NOMO-1 treated with DMSO at 0.1 percent for 48 hours (cell line): Measurements from ENCODE around the gene ADAMTS3.
"Not testable (repeated sequence)": the region's sequence is repeated elsewhere in the genome, so short reads cannot be mapped to it uniquely, and the experiment has no call there.

Source experiments
- DNase-seq: peaks from one replicate; lab custom pipeline; 2025; ENCODE audit not compliant: unreplicated experiment; lab: John Stamatoyannopoulos, UW

Gene ADAMTS3

DNA sequence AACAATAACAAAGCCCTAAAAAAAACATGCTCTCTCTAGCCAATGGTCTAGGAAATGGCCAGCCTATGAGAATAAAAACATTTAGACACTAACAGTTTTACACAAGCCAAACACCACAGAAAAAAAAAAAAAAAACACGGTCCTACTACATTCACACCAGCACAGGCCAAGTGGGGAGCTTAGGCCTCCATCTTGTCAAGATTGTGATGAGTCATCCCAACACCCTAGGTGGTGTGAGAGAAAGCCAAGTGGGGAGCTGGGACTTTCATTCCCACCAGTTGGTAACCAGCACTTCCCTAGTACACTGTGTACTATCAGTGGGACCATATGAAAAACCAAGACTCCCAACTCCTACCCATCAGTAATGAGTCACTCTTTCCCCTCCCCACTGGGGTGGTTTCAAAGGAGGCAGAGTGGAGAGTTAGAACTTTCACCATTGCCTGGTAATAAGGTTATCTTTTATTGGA is 95.6 kb downstream of the ADAMTS3 start:
- no peak for DNase-seq

DNA sequence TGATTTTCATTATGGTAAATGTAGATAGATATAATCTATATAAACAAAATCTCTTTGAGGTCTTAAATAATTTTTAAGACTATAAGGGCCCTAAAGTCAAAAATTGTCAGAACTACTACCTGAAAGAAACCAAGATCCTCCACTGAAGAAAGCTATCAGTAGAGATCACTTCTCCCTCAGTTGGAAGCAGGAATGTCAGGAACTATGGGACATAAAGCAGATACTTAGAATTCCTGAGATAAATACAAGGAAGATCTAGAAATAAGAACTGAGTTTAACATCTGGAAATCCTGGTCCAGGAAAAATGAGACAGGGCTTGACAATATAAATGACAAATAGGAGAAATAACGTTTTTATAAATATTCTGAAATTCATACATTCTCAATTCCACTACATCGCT is 97.2 kb downstream of the ADAMTS3 start:
- no peak for DNase-seq

DNA sequence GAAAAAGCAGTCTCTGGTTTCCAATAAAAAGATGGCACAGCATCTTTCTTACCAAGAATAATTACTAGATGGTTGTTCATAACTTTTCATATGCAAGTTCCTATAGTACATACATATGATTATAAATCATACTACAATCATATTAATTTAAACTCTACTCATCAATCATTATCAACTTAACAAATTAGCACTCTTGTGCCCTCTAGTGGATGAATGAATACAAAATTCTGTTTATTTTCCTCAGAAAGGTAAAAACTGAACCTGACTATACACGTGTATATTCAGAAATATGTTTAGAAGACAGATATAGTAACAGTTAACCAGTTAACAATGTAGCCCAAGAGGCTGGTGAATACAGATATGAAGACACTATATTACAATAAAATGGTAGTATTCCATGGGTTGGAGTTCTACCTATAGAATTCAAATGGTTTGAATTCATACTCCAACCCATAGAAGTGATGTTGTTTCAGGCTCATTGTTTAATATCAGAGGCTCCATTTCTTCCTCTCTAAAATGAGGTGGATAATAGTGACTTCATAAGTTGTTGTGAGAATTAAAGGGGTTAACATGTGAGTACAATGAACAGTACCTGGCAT is 100.0 kb downstream of the ADAMTS3 start:
- DNase-seq: no peak

DNA sequence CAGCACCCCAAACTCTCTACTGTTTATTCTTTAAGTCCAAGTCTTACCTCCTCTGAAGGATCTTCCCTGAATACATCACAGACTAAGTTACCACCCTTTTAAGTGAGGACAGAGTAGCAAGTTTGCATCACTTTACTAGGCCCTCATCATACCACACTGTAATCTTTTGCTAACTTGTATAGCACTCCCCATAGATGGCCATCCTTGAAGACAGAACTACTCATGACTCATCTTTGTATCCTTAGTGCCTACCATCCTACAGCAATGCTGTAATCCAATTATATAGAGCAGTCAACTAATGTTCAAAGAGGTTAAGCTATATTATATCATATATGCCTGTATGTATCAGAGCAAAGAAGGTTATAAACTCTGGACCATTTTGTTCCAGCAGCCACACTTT is 101.4 kb downstream of the ADAMTS3 start:
- DNase-seq: no peak

DNA sequence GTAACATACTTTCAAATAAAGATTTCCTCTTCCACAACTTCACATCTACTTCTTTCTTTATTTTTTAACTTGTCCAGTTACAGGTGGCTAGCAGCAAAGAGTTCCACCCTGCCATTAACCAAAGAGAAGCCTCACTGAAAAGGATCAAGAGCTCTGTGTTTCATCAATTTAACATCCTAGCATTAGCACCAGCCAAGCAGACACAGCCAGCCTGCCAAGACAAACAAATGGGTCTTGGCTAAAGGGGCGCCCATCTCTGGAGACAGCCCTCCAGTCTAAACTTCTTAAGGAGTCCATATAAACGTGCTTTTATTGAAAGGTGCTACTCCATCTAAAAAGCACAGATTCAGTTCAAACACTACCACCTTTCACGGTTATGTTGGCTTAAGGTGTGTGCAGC is 105.3 kb downstream of the ADAMTS3 start:
- DNase-seq: no peak

DNA sequence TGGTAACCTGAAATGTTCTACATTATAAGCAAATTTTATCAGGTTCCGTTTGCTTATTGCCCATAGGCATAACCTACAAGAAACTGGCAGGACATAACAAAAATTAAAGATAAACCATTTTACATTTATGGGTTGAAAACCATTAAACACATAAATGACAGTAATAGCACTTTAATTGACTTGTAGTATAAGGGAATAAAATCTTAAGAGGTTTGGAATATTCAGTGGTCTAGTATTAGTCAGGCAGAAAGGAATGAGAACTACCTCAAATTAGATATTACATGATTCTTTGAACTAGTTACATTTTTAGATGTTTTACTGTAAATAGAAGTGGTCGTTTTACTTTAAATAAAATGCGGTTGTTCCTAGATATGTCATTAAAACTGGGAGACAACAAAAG is 111.9 kb downstream of the ADAMTS3 start:
- DNase-seq: no peak

DNA sequence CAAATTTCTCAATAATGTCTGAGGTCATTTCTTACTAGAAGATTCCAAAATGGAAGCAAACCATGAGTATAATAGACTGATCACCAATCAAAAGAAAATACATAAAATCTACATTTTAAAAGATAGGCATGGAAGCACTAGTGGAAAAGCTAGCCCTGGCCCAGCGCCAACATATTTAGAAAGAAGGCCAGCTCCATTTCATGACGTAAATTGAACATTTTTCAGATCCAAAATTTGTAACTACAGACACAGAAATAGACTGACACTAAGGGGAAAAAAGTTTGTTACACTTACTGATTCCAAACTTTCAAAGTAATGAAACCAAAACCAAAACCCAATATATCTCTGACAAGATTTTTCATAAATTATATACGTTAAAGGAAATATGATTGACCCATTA is 117.7 kb downstream of the ADAMTS3 start:
- no peak for DNase-seq

DNA sequence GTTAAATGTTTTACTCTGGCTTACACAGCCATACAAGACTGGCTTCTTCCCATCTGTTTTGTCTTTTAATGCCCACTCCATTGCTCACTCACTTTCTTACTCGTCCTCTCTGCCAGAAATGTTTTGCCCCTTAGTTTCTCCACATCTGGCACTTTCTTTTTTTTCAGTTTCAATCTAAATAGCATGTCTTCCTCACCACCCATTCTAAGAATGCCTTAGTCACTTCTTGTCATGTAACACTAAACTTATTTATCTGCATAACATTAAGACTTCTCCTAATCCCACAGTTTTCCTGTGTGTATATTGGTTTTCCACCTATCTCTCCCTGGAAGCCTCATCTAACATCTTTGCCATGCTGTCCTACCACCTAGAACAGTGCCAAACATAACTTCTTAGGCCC is 119.3 kb downstream of the ADAMTS3 start:
- no peak for DNase-seq

DNA sequence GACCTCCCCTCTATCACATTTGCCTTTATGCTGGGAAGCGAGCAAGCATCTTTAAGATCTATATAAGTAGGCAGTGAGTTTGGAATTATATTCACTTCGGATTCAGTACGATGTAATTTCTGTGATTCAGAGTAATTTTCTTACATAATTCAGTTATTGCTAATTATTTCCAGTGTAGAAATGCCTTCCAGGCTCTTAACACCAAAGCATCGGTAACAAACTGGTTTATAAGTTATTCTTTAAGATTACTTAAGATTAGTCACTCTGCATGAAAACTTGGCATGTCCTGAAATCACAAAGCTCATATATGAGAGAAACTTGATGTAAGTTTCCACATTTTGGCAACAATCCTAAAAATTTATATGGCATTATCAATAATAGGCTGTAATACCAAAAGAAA is 120.8 kb downstream of the ADAMTS3 start:
- DNase-seq: no peak

DNA sequence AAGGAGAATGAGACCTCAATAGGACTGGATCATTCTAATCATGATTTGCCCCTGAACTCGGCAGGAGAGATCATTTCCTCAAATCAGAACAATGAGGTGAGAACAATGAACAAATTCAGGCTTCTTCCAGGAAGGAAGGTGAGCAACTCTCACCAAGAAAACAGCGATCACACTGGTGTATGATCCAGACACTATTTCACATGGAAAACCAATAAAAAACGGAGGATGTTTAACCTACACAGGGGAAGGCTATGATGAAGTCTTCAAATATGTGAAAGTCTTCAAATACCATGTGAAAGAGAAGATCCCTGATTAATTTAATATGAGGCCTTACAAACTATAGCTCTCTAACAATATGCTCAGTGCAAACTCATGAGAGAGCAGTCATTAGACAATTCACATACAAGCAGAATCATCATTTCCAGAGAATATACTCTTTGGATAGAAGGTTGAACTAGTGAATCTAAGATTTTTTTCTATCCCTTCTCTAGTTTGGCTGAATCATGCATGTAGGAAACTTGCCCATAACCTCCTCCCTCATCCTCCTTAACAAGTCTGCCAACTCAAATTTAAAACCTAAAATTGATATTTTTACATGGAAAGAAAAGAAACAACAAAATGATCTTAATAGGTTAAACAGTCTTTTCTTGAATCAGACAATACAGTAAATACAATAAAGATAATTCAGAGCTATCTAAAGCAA is 122.5 kb downstream of the ADAMTS3 start:
- no peak for DNase-seq

DNA sequence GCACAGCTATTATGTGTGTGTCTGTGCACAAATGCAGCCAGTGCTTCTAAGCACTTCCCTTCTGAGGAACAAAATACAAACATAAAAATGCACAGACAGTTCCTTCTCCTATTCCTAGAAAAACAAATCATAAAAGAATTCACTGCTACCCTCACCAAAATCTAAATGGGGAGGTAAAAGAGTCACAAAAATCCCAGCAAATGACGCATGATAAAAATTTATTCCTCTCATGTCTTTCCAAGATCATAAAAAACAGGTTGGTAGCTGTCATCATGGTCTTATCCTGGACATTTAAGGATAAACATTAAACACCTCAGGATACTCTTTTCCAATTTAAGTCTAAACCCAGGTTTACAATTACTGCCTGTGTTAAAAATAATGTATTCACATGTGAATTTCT is 124.9 kb downstream of the ADAMTS3 start:
- no peak for DNase-seq

DNA sequence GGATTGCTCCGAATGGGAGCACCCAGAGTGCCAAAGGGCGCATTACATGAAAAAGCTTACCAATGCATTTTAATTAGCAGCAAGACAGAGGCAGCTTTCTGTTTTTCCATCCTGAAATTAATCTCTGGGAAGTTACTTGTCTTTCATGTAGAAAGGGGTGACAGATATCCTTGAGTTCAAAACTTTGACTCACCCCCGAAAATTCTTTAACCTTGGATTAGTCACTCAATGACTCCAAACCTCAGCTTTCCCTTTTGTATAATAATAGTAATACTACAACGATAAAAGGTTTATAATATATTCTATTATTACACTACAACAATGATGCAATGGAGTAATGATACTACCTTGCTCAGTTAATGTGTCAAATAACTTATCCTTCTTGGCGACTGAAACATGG is 126.3 kb downstream of the ADAMTS3 start:
- no peak for DNase-seq

DNA sequence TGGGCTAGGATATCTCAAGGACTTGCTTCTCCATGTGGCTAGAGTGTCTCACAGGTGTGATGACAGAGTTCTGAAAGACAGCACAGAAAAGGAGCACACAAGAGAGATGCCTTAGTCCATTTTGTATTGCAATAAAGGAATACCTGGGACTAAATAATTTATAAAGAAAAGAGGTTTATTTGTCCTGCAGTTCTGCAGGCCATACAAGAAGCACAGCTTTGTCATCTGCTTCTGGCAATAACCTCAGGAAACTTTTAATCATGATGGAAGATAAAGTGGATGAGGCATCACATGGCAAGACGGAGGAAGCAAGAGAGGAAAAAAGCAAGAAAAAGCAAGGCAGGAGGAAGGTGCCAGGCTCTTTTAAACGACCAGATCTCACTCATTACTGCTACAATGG is 126.9 kb downstream of the ADAMTS3 start:
- DNase-seq: no peak

DNA sequence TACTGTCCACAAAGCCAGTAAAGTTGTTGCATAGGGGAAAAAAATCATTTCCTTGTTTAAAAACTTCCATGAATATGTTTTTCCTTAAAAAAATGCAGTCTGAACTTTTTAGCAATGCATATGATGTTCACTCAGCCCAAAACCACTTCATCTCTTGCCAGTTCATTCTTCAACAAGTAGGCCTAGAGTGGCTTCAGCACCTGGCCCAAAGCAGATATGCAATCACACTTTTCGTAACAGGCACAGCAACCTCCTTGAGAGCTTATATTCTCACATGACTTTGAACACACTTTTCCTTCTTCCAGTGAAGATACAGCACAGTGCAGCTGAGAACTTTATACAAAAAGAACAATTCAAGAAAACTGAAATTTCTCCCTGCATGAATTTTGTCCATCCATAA is 128.6 kb downstream of the ADAMTS3 start:
- DNase-seq: no peak

DNA sequence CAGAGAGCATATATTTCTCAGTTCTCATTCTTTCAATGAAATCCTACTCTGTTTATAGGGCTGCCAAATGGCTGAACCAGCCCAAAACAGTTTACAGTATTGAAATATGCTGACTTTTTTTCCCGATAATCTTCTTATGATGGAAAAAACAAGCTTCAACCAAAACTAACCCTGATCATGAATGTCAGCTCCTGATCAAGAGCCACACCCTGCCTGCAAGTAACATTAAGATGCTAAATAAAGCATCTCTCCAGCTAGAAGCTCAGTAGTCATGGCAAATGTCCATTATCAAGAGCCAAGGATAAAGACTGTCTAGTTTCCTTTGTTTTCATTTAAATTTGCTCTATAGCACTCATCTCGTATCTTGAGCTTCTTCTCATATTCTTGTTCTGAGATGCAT is 136.0 kb downstream of the ADAMTS3 start:
- no peak for DNase-seq

DNA sequence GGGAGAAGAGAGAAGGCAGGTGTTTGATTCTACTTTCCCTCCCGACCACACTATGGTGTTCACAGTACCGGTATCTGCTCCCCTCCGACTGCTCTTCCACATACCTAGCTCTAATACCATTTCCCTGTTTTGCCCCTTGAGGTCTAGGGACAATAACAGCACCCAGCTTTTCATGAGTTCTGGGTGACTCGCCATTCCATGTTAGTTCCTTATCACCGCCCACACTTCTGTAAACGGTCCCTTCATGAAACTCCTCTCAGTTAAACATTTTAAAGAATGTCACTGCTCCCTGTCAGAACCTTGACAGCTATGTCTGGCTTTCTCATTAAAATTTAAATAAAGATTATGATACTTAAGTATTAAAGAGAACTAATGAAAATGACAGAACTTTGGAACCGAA is 136.7 kb downstream of the ADAMTS3 start:
- no peak for DNase-seq

DNA sequence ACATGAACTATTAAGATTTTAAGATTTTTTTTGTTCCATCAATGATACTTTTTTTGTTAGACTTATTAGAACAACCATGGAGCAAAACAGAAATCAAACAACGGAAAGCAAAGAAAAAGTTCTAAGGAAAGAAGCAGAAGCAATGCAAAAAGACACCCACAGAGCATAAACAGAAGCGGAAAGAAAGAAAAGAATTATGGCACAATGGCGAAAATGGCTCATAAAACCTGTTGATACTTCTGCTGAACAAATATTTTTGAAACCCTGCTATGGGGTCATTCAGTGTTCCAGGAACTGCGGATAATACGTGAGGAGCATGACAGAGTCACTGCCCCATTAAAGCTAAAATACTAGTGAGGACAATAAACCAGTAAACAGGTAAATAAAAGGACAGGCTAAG is 138.0 kb downstream of the ADAMTS3 start:
- DNase-seq: no peak

DNA sequence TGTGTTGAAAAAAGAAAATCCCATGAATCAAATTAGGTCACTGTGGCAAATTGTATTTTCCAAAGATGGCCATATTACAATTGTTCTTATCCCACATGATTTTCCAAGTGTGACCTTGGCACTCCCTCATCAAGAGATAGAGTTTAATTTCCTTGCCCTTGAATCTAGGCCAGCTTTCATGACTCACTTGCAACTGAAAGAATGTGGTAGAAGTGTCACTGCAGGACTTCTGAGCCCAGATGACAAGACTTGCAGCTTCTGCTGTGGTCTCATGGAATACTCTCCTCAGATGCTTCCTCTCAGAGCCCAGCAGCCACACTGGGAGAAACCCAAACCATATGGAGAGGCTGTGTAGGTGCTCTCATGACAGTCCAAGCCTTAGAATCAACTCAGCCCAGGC is 139.0 kb downstream of the ADAMTS3 start:
- no peak for DNase-seq

DNA sequence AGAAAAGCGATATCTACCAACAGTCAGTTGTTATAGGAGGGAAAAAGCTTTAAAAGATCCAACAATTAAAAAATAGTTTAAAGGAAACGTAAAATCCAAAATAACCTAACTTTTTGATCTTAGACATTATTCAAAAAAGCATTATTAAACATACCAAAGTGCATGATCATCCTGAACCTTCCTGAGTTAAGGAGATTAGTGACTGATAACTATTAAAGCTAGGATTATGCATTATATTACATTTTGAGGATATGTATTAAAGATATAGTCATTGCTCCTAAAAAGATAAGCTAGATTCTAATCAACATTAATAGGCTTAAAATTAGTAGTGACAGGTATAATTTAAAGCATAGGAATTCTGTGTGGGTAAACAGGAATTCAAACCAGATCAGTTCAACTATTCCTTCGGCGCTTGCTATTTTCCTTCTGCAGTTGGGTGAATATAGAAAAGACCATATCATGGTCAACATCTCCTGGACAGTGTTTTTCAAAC is 139.6 kb downstream of the ADAMTS3 start:
- DNase-seq: no peak

DNA sequence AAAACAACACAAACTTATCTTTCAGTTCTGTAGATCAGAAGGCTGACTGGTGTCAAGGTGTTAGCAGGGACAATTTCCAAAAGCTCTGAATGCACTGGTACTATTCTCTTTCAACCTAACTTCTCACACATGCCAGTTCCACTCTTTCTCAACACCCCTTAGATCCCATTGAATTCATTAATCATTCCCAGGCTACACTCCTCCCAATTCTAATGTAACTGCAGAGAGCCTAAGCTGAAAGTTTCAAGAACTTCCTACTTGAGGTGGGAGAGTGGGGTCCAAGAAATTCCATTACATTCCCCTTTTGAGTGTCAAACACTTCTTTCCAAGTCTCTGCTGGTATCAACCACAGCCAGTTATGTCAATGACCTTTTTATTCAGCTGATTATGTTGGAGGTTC is 142.0 kb downstream of the ADAMTS3 start:
- DNase-seq: no peak

DNA sequence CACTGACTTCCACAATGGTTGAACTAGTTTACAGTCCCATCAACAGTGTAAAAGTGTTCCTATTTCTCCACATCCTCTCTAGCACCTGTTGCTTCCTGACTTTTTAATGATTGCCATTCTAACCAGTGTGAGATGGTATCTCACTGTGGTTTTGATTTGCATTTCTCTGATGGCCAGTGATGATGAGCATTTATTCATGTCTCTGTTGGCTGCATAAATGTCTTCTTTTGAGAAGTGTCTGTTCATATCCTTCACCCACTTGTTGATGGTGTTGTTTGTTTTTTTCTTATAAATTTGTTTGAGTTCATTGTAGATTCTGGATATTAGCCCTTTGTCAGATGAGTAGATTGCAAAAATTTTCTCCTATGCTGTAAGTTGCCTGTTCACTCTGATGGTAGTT is 143.1 kb downstream of the ADAMTS3 start:
- not testable (repeated sequence) for DNase-seq

DNA sequence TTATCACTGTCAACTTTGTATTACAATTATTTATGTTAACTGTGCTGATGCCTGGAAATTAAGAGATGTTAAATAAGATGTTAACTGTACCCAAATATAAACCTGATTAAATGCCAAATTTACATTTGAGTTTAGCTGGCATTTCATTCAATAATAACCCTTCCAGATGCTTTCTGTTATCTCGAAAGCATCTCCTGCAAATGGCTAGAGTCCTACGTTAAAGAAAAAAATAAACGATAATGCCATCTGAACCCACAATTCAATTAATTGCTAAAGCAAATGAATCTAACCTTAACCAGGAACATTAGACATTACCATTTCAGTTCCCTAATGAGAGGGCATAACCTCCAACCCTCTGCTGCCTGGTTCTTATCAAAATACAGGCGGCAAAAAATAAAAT is 145.0 kb downstream of the ADAMTS3 start:
- no peak for DNase-seq

DNA sequence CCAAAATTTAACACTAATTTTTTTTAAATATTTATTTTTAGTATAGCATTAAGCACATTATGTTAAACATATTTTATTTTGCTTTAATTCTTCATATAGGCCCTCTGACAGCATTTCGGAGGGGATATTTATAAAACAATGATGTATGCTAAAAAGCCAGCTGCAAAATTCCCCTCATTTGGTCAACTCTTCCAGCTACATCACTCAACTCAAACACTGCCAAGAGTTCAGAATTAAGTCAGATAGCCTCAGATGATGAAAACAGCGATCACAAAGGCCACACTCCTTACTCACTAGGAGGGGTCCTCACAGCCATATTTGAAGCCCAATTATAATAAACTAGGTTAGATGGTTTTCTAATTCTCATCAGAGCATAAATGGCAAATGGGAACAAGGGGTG is 146.6 kb downstream of the ADAMTS3 start:
- DNase-seq: no peak
